HG03469 (cell line): ENCODE results near the gene BACE2.
"Not testable (repeated sequence)": the region's sequence is repeated elsewhere in the genome, so short reads cannot be mapped to it uniquely, and the experiment has no call there.

Source experiments
- ATAC-seq: cut with Tn5 transposase; IDR thresholded peaks from one replicate; pipeline ENCODE4 v1.9.1; 2021; ENCODE audit warnings: mild to moderate bottlenecking, moderate library complexity, moderate number of reproducible peaks; ENCODE audit not compliant: unreplicated experiment

The BACE2 gene

DNA sequence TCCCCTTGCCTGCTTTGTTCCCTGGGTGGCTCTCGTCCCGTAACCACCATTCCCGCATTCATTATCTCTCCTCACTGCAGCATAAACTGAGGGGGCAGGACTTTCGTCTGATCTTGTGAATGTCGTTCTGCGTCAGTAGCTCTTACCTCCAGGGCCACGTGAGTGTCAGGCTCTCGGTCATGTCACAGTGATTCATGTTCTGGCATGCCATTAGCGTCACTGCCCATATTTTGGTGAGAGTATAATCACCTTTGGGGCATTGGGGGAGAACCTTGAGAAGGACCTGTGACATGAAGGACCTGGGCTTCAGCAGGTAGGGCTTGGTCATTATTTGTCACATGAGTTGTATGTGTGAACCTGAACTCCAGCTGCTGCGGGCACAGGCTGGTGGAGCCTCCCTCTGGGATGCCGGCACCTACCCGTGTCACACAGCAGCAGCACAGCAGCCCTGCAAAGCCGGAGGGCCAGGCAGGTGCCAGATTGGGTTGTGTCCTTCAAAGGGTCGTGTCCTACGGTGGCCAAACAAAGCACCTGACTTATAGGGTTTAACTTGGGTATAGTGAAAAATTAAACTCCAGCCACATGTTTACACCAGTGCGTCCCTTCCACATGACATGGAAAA, 68.5 kb downstream of the BACE2 start:
- ATAC-seq, result no peak

DNA sequence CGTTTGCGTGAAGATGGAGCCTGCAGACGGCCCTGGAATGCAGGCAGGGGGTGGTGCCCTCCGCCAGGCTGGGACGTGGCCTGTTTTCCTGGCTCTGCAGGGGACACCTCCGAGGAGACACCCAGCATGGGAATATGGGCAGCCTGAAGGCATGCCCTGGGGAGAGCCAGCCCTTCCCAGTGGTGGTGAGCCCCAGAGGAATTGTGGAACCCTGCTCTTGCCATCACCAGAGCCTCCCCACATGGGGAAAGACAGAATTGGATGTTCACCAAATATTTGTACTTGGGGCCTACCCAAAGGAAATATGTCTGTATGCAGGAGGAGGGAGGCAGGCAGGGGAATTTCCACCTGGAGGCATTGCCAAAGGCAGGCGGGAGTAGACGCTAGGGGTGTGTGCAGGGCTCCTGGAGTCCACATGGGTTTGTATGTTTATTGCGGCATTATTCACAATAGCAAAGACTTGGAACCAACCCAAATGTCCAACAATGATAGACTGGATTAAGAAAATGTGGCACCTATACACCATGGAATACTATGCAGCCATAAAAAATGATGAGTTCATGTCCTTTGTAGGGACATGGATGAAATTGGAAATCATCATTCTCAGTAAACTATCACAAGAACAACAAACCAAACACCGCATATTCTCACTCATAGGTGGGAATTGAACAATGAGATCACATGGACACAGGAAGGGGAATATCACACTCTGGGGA, 70.3 kb downstream of the BACE2 start:
- ATAC-seq, result not testable (repeated sequence)

DNA sequence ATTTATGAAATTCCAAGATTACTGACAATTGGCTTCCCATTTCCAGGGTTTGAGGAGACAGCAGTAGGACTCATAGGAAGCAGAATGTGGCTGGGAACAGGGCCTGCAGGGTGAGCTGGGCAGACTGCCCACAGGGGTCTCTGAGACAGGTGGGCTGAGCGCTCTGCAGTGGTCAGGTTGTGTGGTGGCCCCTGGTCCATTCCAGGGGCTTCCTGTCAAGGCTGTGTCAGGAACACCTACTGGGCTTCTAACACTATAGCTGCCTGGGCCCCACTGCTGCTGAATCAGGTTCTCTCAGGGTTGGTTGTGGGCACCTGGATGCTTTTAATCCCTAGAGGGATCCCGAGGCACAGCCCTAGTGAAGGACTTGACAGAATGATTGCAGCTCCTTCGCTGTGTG, 72.1 kb downstream of the BACE2 start:
- ATAC-seq, result no peak

DNA sequence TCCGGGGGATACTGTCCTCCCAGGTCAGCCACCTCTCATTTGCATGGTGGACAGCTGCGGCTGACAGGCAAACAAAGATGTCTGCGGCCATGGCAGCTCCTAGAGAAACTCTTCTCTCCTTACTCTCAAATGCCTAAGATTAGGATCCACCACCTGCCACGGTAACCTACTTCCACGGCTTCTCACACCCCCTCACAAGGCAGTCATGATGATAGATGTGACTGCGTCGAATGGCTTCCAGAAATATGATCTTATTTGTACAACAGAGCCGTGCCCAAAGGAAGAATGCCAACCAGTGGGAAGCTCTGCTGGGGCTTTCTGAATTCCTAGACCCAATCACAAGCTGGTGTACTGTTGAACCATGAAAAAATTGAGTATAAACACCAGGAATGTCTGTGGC, 73.4 kb downstream of the BACE2 start:
- no peak for ATAC-seq

DNA sequence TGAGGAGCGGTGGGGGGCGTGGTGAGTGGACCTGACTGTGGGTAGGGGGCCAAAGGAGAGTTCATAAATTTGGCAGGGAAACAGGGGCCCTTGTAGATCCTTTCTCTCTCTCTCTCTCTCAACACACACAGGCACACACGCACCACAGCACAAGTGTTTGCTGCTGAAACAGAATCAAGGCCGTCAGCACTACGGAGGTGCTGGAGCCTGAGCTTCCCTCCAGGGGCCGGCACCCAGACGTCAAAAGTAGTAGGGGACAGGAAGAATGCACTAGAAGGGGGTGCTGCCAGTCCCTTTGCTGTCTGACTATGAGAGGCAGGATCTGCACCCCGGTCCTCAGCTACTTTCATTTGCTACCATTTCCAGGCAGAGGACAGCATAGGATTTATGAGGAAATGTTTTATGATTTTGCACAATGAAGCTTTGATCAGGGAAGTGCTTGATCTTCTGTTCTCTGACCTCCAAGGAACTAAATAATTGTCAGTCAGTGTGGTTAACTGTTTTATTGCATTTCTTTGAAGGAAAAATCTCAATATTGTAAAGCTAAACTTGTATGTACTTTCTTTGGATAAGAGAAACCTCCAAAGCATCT, 74.4 kb downstream of the BACE2 start:
- no peak for ATAC-seq

DNA sequence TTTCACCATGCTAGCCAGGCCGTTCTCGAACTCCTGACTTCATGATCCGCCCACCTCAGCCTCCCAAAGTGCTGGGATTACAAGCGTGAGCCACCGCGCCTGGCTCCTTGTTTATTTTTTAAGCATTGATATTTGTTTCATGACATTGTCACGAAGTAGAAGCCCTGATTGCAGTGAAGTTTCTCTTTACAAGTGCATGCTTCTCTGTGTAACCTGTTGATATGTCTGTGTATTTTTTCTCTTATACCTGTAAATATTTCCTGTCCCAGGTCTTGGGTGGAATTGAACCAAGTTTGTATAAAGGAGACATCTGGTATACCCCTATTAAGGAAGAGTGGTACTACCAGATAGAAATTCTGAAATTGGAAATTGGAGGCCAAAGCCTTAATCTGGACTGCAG, 75.1 kb downstream of the BACE2 start:
- no peak for ATAC-seq

DNA sequence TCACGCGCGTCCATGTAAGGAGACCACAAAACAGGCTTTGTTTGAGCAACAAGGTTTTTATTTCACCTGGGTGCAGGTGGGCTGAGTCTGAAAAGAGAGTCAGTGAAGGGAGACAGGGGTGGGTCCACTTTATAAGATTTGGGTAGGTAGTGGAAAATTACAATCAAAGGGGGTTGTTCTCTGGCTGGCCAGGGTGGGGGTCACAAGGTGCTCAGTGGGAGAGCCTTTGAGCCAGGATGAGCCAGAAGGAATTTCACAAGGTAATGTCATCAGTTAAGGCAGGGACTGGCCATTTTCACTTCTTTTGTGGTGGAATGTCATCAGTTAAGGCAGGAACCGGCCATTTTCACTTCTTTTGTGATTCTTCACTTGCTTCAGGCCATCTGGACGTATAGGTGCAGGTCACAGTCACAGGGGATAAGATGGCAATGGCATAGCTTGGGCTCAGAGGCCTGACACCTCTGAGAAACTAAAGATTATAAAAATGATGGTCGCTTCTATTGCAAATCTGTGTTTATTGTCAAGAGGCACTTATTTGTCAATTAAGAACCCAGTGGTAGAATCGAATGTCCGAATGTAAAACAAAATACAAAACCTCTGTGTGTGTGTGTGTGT, 76.4 kb downstream of the BACE2 start:
- not testable (repeated sequence) for ATAC-seq

DNA sequence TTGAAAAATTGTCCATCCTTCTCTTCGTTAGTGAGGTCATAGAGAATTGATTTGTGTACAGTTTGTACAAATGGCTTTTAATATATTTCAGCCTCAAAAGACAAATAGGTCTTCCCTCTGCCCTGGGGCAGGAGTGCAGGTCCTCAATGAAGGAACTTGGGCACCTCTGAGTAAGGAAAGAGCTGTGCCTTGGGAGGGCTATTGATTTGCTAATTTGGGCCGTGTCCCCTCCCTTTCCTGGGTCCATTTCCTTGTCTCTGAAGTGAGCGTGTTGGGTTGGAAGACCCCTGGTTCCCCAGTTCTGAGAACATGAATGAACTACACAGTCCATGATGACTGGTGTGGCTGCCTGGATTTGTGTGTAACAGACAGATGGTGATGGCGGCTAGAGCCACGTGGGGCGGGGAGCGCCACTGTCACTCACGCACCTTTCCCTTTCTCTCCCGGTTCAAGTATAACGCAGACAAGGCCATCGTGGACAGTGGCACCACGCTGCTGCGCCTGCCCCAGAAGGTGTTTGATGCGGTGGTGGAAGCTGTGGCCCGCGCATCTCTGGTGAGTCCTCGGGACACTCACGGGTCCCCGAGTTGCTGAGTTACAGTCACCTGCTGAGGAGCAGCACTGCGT, 77.7 kb downstream of the BACE2 start:
- no peak for ATAC-seq

DNA sequence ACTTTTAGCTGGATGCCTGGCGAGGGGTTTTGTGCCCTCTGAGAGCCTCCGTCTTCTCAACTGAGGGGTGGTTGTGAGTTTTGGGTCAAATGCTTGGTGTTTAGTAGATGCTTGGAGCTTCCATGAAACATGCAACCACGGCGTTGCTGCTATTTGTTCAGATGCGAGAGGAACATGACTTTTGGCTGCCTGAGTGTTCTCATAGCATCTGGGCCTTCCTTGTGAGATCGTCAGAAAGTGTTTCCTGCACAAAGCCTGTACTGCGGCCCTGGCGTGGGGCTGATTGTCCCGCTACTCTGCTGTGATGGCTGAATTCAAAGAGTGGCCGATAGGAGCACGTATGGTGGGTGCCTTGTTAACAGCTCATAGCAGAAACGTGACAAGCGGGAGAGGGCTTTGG, 78.8 kb downstream of the BACE2 start:
- no peak for ATAC-seq

DNA sequence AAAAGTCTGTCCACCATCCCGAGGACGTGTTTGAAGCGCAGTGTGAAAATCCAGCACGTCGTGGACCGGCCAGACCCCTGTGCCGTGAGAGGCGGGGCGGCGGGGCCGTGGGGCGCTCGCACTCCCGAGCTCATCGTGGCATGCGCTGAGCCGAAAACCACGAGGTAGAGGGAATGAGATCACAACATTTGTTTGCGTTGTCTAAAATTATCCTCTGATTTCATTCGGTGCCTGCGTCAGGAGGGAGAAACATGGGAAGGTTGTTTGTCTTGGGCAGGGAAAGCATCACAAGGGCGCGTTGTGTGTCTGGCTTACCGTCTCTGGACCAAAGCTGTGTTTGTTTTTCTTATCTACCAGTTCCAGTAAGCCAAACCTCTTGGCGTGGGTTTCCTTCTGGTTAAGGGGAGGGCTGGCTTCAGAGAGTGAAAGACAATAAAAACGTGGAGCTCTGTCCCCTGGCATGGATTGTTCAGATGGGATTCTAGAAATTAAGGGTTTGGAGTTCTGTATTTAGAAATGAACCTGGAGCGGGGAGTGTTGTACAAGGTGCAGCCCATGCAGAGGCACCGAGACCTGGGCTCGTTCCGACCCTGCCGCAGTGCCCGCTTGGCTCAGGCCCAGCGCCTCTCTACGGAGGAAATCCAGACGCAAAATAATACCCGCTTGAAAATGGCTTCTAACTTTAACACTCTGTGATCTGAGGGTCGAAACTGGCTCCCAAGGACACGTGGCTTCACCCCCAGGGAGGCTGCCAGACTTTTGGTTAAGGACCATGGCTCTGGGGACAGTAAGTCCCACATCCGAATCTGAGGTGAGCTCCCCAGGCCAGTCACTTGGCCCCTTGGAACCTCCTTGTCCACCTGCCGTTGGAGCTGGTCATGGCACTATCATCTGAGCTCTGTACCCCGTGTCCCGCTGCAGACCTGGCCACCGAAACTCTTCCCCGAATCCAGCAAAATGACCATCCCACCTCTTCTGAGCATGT, 79.9 kb downstream of the BACE2 start:
- ATAC-seq, result no peak

DNA sequence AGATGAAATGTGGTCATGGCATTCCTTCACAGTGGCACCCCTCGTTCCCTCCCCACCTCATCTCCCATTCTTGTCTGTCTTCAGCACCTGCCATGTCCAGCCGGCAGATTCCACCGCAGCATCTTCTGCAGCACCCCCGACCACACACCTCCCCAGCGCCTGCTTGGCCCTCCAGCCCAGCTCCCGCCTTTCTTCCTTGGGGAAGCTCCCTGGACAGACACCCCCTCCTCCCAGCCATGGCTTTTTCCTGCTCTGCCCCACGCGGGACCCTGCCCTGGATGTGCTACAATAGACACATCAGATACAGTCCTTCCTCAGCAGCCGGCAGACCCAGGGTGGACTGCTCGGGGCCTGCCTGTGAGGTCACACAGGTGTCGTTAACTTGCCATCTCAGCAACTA, 81.5 kb downstream of the BACE2 start:
- ATAC-seq, result no peak

DNA sequence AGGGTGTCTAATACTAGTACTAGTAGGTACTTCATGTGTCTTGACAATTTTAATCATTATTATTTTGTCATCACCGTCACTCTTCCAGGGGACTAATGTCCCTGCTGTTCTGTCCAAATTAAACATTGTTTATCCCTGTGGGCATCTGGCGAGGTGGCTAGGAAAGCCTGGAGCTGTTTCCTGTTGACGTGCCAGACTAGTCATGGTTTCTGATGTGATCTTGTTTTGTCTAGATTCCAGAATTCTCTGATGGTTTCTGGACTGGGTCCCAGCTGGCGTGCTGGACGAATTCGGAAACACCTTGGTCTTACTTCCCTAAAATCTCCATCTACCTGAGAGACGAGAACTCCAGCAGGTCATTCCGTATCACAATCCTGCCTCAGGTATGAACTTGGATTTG, 82.6 kb downstream of the BACE2 start:
- ATAC-seq, result no peak

DNA sequence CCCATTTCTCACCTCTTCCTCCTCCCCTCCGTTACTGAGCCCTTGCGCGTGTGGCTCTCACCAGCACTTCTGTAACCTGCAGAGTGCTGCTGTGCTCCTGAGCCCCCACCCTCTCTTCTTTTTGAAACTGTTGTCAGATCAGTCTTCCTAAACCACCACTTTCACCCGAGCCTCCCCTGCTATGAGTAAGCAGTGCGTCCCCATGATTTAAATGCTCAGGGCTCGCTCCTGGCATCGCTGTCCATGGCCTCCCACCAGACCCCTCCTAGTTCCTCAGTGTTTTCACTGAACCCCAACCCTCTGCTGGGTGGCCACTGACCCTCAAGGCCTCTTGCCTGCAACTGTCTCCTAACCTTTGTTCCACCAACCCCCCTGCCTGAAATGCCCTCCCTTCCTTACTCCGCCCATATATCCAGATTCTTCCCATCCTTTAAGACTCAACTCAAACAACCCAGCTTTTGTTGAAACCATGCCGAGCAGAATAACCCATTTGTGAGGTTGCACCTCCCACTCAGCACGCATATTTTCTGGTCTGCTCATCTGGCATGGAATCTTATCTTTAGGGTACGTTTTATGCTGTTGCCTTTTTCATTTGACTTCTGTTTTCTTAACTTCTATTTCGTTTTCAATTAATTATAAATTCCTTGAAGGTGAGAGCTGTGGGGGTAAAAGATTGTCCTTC, 84.1 kb downstream of the BACE2 start:
- no peak for ATAC-seq

DNA sequence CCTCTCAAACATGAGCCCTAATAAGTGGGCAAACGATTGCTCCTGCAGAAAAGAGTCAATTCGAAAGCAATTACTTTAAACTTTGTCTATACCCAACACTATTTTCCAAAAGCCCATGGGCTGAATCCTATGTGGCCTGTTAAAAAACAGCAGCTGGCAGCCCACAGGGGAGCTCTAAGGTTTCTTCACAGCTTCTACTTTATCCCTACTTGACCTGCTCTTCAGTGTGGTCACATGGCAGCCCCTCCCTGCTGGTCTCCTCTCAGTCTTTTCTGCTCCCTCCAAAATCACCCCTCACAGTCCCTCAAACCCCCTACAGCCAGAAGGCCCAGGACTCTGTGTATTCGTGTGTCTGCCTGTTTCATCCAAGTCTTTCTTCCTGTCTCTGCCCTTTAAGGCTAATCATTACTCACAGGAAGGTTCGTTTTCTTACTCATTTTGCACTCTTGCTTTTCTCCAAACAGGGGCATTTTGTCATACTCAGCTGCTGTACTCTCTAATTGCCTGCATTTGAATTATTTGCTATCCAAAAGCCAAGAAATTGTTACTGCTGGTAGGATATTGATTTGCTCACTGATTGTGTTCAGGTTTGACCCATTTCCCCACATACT, 86.2 kb downstream of the BACE2 start:
- no peak for ATAC-seq

DNA sequence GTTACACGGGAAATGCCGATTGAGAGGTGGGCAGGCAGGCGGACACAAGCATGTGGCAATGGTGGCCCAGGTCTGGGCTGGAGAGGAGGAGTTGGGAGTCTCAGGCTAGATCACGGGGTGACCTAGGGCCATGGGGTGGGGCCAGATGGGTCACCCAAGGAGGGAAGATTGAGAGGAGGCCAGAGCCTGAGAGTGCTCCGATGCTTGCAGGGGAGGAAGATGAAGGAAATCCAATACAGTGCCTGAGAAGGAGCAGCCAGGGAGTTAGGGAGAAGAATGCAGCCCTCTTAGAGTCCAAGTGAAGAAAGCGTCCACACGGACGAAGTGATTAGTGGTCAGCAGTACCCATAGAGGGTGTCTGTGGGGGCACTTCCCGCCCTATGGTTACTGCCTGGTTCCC, 87.2 kb downstream of the BACE2 start:
- no peak for ATAC-seq

DNA sequence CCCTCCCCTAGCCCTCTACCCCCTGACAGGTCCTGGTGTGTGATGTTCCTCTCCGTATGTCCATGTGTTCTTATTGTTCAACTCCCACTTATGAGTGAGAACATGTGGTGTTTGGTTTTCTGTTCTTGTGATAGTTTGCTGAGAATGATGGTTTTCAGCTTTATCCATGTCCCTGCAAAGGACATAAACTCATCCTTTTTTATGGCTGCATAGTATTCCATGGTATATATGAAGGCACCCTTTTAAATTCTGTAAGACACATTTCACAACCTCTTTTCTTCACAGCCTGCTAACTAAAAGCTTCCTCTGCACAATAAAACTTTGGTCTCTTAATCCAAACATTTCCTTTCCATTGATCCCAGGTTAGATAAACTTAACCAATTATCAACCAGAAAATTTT, 88.3 kb downstream of the BACE2 start:
- ATAC-seq, result not testable (repeated sequence)

DNA sequence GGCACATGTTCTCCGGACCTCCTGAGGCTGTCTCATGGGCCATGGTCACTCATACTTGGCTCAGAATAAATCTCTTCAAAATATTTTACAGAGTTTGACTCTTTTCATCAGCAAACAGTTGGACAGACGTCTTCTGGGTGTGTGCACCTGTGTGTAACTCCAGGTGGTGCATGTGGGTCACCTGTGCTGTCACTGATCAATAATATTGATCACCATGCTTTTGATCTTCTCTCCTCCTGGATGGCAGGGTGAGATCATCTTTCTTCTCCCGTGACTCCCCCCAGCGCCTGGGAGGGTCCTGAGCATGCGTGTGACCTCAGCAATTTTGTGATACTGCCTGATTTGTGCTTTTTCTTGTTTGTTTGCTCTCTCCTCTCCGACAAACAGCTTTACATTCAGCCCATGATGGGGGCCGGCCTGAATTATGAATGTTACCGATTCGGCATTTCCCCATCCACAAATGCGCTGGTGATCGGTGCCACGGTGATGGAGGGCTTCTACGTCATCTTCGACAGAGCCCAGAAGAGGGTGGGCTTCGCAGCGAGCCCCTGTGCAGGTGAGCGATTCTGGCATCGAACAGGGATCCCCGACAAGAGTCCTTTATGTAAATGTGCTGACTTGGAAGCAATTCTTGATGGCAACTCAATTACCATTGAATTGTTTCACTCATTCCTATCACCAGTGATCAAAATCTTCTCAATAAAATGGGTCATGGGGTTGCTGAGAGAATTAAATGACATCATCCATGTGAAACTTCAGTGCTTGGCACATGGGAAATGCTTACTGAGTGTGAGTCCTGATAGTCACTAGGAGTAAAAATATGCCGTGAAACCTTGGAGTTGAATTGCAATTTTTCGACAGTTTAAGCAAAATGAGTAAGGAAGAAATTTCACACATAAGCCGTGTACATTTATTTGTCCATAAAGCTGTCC, 89.1 kb downstream of the BACE2 start:
- ATAC-seq, result no peak

DNA sequence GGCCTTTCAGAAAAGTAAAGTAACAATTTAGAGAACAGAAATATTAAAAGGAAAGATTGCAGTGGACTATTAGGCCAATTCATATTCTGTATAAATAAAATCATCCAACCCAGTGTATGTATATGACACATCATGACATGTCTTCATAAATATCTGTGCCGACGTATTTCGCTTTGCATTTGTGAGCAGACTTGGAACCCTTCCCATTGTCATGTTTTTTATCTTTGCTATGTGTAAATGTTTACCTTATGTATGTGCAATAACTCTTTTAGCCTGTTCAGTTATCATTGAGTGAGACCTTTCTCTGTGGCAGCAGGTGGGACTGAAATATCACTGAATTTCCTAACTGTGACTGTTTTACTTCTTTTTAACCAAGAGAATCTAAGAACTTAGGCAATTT, 90.7 kb downstream of the BACE2 start:
- ATAC-seq, result no peak
